GM18867 (cell line): ENCODE data around the gene EPHA6.
A peak's percentile ranks its signal among the peaks of the same experiment; 100 is the strongest.

Source experiments
- ATAC-seq: cut with Tn5 transposase; IDR thresholded peaks from one replicate; pipeline ENCODE4 v1.9.1; 2021; ENCODE audit warnings: mild to moderate bottlenecking, moderate library complexity; ENCODE audit not compliant: unreplicated experiment

Gene EPHA6

GRCh38 chr3:97687734-97688133 lies 873.3 kb downstream of the EPHA6 start:
- ATAC-seq = no peak

GRCh38 chr3:97689111-97689510 lies 874.7 kb downstream of the EPHA6 start:
- ATAC-seq = no peak

- no peak for ATAC-seq
Measured at GRCh38 chr3:97689962-97690361, 875.6 kb downstream of the EPHA6 start.

DNA sequence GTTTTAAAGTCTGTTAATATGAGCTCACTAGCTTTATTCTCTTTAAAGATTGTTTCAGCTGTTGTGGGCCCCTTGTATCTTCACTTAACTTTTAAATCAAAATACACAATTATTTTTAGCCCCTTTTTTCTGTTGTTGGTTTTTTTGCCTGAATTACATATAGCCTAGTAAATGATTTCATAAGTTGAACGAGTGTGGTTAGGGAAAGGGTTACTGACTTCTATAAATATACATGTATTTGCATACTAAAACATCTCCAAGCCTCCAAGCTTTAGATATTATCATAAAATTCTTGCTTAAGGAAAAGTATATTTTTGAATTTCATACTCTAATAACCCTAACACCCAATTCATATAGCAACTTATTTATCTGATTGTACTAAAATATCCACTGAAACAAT lies 877.0 kb downstream of the EPHA6 start:
- no peak for ATAC-seq

DNA sequence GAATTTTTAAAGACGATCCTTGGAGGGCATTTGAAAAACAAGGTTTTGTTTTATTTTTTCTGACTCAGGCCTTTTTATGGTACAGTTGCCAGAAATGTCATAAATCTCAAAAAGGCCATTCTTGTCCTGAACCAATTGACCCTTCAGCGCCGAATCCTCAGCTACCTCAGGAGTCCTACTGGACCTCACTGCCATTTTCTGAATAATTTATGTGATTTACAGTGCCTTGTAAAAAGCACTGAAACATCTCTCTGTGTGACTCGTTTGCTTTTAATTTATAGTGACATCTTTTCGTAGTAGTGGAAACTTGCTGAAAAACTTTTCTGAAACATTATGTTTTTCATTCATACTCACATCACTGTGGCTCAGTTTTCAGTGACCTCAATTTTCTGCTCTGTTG lies 878.0 kb downstream of the EPHA6 start:
- no peak for ATAC-seq

- no peak for ATAC-seq
Measured at GRCh38 chr3:97692831-97693230, 878.4 kb downstream of the EPHA6 start.

- ATAC-seq = no peak
Measured at GRCh38 chr3:97694876-97695275, 880.5 kb downstream of the EPHA6 start.

- no peak for ATAC-seq
Measured at GRCh38 chr3:97698691-97699090, 884.3 kb downstream of the EPHA6 start.

DNA sequence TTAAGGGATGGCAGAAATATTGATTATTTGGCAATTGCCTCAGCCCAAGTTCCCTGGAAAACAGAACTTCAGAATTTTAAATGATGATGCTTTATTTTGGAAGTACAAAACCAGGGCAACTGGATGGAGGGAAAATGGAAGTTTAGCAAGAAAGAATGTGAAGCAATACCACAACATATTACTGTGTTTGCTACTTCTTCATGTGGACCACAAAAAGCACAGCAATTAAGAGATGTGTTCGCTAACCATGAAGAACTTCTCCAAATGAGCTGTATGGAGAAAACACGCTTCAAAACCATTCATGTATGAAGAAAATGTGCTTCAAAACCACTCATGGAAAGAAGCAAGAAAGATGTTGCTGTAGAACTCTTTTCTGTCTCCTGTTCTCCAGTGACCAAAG lies 885.5 kb downstream of the EPHA6 start:
- ATAC-seq = no peak

GRCh38 chr3:97705764-97706163 lies 891.4 kb downstream of the EPHA6 start:
- no peak for ATAC-seq

DNA sequence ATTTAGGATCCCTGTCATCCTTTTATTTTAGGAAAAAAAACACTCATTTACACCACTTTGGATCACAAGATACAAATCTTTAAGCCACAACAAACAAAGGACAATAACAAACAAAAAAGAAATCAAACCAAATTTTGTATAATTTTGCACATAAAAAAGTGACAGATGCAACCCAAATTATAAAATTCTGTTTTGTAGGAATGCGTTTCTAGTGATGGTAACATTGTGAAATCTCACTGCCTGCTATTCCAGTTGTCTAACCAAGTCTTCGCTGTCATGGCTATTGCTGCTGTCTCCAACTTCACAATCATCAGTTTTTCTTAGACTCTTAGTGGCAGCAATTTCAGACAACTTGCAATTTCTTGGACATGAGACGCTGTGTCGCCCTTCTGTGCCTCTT lies 891.8 kb downstream of the EPHA6 start:
- no peak for ATAC-seq

DNA sequence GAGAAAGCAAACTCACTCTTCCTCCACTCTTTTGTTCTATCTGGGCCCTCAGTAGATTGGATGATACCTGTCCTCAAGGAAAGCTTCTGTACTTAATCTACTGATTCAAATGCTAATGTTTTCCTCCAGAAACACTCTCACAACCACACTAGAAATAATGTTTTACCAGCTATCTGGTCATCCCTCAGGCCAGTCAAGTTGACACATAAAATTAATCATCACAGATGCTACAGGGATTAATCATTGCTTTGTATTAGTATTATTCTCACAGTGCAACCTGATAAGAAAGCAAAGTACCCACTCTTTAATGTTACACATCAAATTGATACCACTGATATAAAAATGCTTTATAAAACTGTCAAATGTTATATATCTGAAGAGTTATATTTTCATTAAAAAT lies 897.3 kb downstream of the EPHA6 start:
- no peak for ATAC-seq

DNA sequence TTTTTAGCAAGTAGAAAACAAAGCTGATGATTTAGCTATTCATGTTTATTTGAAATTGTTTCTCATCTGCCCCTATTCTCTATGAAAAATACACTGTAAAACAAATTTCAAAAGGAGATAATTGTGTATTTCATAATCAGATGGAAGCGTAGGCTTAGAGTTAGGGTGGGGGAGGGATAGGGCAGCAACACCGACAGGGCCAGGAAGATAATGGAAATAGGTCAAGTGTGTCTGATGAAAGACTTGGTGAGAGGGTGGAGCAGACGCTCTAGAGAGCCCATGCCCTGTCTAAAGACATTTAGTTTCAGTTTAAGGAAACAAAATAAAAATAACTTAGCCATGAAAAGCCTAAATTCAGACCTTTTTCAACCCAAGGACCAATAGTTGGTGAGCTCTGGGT lies 898.5 kb downstream of the EPHA6 start:
- ATAC-seq = no peak

GRCh38 chr3:97713634-97714033 lies 899.2 kb downstream of the EPHA6 start:
- ATAC-seq = no peak

DNA sequence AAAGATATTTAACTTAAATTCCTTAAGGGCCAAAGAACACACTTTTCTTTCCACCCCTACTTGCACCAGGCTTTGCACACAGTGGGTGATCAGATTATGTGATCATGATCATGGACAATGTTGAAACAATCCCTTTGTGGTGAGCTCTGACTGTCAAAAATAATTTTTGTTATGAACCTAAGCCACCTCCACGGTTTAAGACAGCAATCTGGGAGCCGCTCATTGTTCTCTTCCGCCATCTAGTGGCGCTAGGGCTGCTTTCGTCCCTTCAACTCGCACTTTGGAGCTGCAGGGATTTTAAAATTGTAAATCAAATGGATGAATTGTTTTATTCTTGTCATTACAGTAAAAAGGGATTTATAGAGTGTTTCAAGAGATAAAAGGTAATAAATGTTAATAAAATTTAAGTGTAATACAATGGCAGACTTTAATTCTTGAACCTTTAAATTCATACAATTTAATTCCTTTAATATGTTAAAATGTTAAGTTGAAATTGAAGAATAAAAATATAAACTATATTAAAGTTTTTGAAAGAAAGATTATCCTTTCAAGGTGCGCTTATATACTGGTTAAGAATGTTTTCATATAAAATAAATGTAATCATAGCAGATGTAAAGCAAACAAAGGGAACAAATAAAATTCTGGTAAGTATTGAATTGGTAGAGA lies 904.9 kb downstream of the EPHA6 start:
- peak; percentile 92 for ATAC-seq

- ATAC-seq = no peak
Measured at GRCh38 chr3:97720417-97720816, 906.0 kb downstream of the EPHA6 start.

- no peak for ATAC-seq
Measured at GRCh38 chr3:97721446-97721845, 907.1 kb downstream of the EPHA6 start.

DNA sequence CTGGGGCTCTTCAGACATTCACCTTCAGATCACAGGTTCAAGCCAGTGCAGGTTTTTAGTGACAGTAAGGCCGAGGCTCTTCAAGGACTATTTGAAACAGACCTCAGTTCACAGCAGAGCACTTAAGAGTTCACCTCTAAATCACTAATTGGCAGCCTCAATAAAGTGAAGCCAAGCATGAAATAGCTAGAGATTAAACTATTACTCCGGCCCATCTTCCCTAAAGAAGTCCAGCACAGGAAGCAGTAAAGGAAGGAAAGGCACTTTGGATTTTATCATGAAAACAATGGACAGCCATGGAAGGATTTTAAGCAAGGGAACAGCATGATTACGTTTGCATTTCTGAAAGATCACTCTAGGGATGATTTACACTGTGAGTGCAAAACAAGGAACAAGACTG lies 922.5 kb downstream of the EPHA6 start:
- no peak for ATAC-seq

DNA sequence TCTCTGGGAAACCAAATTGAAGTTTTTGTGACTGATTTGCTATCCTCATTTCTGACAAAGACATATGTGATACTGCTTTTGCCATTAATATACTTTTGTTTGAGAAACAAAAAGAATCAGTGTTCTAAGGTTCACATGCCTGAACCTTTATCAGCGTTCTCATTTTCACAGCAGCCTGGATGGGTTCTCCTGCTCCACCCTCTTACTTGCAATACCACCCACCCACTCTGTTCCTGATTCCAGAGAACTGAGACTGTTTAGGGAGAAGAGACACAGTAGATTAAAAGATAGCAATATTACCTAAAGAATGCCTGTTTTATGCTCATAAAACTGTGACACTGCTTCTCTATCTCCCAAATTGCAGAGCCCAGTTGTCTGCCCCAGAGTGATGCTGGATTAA lies 924.4 kb downstream of the EPHA6 start:
- ATAC-seq = no peak

DNA sequence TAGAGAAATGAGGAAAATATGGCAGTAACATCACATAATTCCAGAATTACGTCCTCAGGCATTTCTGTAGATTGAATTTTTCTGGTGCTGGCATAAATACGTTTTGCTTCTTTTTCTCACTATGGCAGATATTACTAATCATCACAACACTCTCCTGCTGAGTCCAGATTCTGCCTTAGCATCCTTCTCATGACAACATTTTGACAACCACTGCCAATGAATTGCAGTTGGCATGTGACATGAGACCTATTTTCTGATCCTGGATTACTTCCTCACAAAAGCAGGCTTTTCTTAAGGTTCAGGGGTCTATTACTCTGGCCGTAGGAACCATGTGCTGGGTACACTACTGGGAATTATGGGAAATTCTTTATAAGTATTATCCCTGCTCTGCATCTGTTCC lies 927.6 kb downstream of the EPHA6 start:
- no peak for ATAC-seq

- ATAC-seq = no peak
Measured at GRCh38 chr3:97744289-97744688, 929.9 kb downstream of the EPHA6 start.

- ATAC-seq = peak; percentile 46
Measured at GRCh38 chr3:97763586-97764406, 949.4 kb downstream of the EPHA6 start.
